Measurements from ENCODE around the gene INTS4. TPM values are rescaled to one million over a fixed set of nuclear protein-coding genes. Genes with fewer than 3 reads are reported as not detected.

INTS4 gene
- total RNA-seq, 1 experiment from 2014 or later, result 43.9 TPM

DNA sequence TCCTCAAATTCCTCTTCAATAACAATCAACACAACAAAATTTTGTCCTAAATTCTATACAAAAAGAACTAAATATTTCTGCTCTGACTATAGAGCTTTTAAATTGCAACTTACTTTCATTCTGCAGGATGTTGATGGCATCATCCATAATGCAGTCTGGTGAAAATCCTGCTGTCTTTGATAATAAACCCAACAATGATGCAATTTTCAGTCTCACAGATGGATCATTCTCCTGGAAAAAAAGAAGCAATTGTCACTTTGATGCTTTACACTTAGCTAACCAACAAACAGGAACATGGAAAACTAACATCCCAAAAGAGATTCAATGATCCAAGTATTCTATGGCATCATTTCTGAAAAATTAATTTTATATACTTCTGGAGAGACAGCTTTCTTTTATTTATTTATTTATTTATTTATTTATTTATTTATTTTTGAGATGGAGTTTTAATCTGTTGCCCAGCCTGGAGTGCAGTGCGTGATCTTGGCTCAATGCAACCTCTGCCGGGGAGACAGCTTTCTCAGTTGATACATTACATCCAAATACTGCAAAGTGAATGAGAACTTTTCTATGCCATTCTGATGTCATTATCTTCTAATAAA, 13.0 kb downstream of the INTS4 start:
- no TSS peak for BruUV-seq (replicated peaks)
- Mint-ChIP-seq H3K27ac (ENCODE audit: unreplicated experiment) (no peak overlapping the region), H3K36me3 (ENCODE audit: insufficient read depth, unreplicated experiment) (peaks cover 5% of the 10 kb centered on the region), H3K27me3 (ENCODE audit: unreplicated experiment) (no peaks in the 10 kb centered on the region), H3K4me1 (ENCODE audit: low read depth, unreplicated experiment) (peaks cover 19% of the 10 kb centered on the region), H3K4me3 (ENCODE audit: low read depth, unreplicated experiment) (no peak overlapping the region), H3K9me3 (ENCODE audit: low read depth, unreplicated experiment) (no peaks in the 10 kb centered on the region)
- DNase-seq, result no peak
- TF ChIP-seq, protein P1, sequence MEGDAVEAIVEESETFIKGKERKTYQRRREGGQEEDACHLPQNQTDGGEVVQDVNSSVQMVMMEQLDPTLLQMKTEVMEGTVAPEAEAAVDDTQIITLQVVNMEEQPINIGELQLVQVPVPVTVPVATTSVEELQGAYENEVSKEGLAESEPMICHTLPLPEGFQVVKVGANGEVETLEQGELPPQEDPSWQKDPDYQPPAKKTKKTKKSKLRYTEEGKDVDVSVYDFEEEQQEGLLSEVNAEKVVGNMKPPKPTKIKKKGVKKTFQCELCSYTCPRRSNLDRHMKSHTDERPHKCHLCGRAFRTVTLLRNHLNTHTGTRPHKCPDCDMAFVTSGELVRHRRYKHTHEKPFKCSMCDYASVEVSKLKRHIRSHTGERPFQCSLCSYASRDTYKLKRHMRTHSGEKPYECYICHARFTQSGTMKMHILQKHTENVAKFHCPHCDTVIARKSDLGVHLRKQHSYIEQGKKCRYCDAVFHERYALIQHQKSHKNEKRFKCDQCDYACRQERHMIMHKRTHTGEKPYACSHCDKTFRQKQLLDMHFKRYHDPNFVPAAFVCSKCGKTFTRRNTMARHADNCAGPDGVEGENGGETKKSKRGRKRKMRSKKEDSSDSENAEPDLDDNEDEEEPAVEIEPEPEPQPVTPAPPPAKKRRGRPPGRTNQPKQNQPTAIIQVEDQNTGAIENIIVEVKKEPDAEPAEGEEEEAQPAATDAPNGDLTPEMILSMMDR (IDR thresholded peaks at IDR 0.05; ENCODE audit: unreplicated experiment), result no peak
- CTCF ChIA-PET, result interaction anchor here (0.7 kb wide), 1 partner anchor 408 kb away, joined by 4 read pairs; no protein-coding TSS in a partner anchor
- intact Hi-C loops (cut with micrococcal nuclease; ENCODE audit: unreplicated experiment), result no loop called here

DNA sequence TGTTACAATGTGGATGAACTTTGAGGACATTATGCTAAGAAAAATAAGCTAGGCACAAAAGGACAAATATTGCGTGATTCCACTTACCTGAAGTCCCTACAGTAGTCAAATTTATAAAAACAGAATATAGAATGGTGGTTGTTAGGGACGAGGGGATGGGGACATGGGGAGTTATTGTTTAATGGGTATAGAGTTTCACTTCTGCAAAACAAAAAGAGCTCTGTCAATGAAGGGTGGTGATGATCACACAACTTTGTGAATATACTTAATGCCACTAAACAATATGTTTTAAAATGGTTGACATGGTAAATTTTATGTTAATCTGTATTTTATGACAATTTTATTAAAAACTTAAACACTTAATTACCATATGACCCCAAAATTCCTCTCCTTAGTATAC, 26.1 kb downstream of the INTS4 start:
- no peaks in the 10 kb centered on the region for H3K9me3 Mint-ChIP-seq (ENCODE audit: low read depth, unreplicated experiment)
- no peak overlapping the region for H3K27ac Mint-ChIP-seq (ENCODE audit: unreplicated experiment)
- no TSS peak for BruUV-seq (replicated peaks)
- TF ChIP-seq, protein P1 (IDR thresholded peaks at IDR 0.05; ENCODE audit: unreplicated experiment), result no peak
- H3K36me3 Mint-ChIP-seq (ENCODE audit: insufficient read depth, unreplicated experiment), result peaks cover 5% of the 10 kb centered on the region
- no peak for DNase-seq
- no peak overlapping the region for H3K4me3 Mint-ChIP-seq (ENCODE audit: low read depth, unreplicated experiment)
- H3K4me1 Mint-ChIP-seq (ENCODE audit: low read depth, unreplicated experiment), result no peaks in the 10 kb centered on the region
- CTCF ChIA-PET, result no interaction called here
- H3K27me3 Mint-ChIP-seq (ENCODE audit: unreplicated experiment), result no peaks in the 10 kb centered on the region
- intact Hi-C loops (cut with micrococcal nuclease; ENCODE audit: unreplicated experiment), result no loop called here

DNA sequence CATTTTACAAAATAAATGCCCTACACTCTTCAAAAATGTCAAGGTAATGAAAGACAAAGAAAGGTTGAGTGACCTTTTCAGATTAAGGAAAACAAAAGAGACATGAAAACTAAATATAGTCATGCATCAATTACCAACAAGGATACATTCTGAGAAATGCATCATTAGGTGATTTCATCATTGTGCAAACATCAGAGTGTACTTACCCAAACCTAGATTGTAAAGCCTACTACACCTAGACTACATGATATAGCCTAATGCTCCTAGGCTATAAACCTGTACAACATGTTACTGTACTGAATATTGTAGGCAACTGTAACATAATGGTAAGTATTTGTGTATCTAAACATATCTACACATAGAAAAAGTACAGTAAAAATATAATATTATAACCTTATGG, 26.7 kb downstream of the INTS4 start:
- BruUV-seq (replicated peaks), result no TSS peak
- H3K36me3 Mint-ChIP-seq (ENCODE audit: insufficient read depth, unreplicated experiment), result peaks cover 5% of the 10 kb centered on the region

DNA sequence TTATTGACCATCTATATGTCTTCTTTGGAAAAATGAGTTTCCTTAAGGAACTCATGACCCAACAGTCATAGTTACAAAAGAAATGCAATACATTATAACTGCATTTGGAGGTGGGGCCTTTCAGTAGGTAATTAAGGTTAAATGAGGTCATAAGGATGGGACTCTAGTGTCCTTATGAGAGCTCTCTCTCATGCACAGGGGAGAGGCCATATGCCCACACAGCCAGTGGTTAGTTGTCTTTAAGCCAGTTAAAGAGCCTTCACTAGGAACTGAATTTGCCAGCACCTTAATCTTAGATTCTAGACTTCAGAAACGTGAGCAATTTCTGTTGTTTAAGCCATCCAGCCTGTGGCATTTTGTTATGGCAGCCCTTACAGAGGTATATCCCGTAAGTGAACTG, 27.3 kb downstream of the INTS4 start:
- Mint-ChIP-seq H3K9me3 (ENCODE audit: low read depth, unreplicated experiment) (no peaks in the 10 kb centered on the region), H3K4me1 (ENCODE audit: low read depth, unreplicated experiment) (no peaks in the 10 kb centered on the region), H3K27me3 (ENCODE audit: unreplicated experiment) (no peaks in the 10 kb centered on the region), H3K4me3 (ENCODE audit: low read depth, unreplicated experiment) (no peak overlapping the region), H3K36me3 (ENCODE audit: insufficient read depth, unreplicated experiment) (peaks cover 4% of the 10 kb centered on the region), H3K27ac (ENCODE audit: unreplicated experiment) (no peak overlapping the region)
- intact Hi-C loops (cut with micrococcal nuclease; ENCODE audit: unreplicated experiment), result no loop called here
- CTCF ChIA-PET, result no interaction called here
- BruUV-seq (replicated peaks), result no TSS peak
- TF ChIP-seq, protein P1 (IDR thresholded peaks at IDR 0.05; ENCODE audit: unreplicated experiment), result no peak
- DNase-seq, result no peak

More for the DNA sequence above, 26.7 kb downstream of the INTS4 start:
- H3K27ac Mint-ChIP-seq (ENCODE audit: unreplicated experiment), result no peak overlapping the region
- DNase-seq, result no peak
- no peaks in the 10 kb centered on the region for H3K27me3 Mint-ChIP-seq (ENCODE audit: unreplicated experiment)
- no peaks in the 10 kb centered on the region for H3K9me3 Mint-ChIP-seq (ENCODE audit: low read depth, unreplicated experiment)
- TF ChIP-seq, protein P1 (IDR thresholded peaks at IDR 0.05; ENCODE audit: unreplicated experiment), result no peak
- CTCF ChIA-PET, result no interaction called here
- no peak overlapping the region for H3K4me3 Mint-ChIP-seq (ENCODE audit: low read depth, unreplicated experiment)
- H3K4me1 Mint-ChIP-seq (ENCODE audit: low read depth, unreplicated experiment), result no peaks in the 10 kb centered on the region
- intact Hi-C loops (cut with micrococcal nuclease; ENCODE audit: unreplicated experiment), result no loop called here
